HCT116 (cell line): ENCODE results near the gene CTNNA2.

Experiments
- CEBPB ChIP-seq: IDR thresholded peaks from 2 replicates; pipeline ENCODE4 v1.6.1; 2012; ENCODE audit warnings: low read depth
- EZH2 ChIP-seq: fragments of 200-600 bp; sonication (generic); IDR thresholded peaks from 2 replicates; pipeline ENCODE4 v1.6.1; 2017; ENCODE audit warnings: antibody characterized with exemption, mixed run types
- FOSL1 ChIP-seq: IDR thresholded peaks from 2 replicates; pipeline ENCODE4 v1.6.1; 2012; ENCODE audit warnings: low read depth
- JUND ChIP-seq: IDR thresholded peaks from 2 replicates; pipeline ENCODE4 v1.6.1; 2012
- POLR2A ChIP-seq: IDR thresholded peaks from 2 replicates; pipeline ENCODE4 v1.7.0; 2011; ENCODE audit warnings: borderline replicate concordance; ENCODE audit not compliant: insufficient read depth, insufficient read length; ENCODE audit errors: extremely low read depth
- POLR2AphosphoS5 ChIP-seq: IDR thresholded peaks from 2 replicates; pipeline ENCODE4 v1.6.1; 2011; ENCODE audit warnings: mild to moderate bottlenecking, low read depth, low read length, moderate library complexity
- TF ChIP-seq, protein P1 (sequence below), 3 experiments: fragments of 200-600 bp in 1 of 3; sonication (generic) in 1 of 3; IDR thresholded peaks in 2 of 3; conservative IDR thresholded peaks in 1 of 3; 2 replicates each; pipeline ENCODE4 v1.5.1; 2012 to 2017; ENCODE audit warnings: low read depth in 2 of 3, low read length in 2 of 3, antibody characterized with exemption in 1 of 3, borderline replicate concordance in 1 of 3, control low read depth in 1 of 3, mild to moderate bottlenecking in 1 of 3, mixed read lengths in 1 of 3, mixed run types in 1 of 3, moderate library complexity in 1 of 3; ENCODE audit not compliant: insufficient read depth in 1 of 3
- TF ChIP-seq, protein P2 (sequence below): IDR thresholded peaks from 2 replicates; pipeline ENCODE4 v1.6.1; 2012
- TF ChIP-seq, protein P3 (sequence below): IDR thresholded peaks from 2 replicates; pipeline ENCODE4 v1.6.1; 2012; ENCODE audit warnings: low read depth

GRCh38 chr2:79860228-79861058 lies 347.6 kb downstream of the CTNNA2 start:
- no peak for TF ChIP-seq POLR2A
- TF ChIP-seq, protein P1, sequence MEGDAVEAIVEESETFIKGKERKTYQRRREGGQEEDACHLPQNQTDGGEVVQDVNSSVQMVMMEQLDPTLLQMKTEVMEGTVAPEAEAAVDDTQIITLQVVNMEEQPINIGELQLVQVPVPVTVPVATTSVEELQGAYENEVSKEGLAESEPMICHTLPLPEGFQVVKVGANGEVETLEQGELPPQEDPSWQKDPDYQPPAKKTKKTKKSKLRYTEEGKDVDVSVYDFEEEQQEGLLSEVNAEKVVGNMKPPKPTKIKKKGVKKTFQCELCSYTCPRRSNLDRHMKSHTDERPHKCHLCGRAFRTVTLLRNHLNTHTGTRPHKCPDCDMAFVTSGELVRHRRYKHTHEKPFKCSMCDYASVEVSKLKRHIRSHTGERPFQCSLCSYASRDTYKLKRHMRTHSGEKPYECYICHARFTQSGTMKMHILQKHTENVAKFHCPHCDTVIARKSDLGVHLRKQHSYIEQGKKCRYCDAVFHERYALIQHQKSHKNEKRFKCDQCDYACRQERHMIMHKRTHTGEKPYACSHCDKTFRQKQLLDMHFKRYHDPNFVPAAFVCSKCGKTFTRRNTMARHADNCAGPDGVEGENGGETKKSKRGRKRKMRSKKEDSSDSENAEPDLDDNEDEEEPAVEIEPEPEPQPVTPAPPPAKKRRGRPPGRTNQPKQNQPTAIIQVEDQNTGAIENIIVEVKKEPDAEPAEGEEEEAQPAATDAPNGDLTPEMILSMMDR (IDR thresholded peaks at IDR 0.05 in 2 of 3, conservative IDR thresholded peaks at IDR 0.05 in 1 of 3; ENCODE audit: borderline replicate concordance in 1 of 3, insufficient read depth in 1 of 3, low read depth in 2 of 3, low read length in 2 of 3), result no peak; a peak in 1 of 6 replicates
- TF ChIP-seq, protein P2, sequence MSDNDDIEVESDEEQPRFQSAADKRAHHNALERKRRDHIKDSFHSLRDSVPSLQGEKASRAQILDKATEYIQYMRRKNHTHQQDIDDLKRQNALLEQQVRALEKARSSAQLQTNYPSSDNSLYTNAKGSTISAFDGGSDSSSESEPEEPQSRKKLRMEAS, result no peak
- TF ChIP-seq POLR2AphosphoS5, result no peak
- TF ChIP-seq EZH2, result no peak
- TF ChIP-seq JUND, result no peak
- TF ChIP-seq, protein P3, sequence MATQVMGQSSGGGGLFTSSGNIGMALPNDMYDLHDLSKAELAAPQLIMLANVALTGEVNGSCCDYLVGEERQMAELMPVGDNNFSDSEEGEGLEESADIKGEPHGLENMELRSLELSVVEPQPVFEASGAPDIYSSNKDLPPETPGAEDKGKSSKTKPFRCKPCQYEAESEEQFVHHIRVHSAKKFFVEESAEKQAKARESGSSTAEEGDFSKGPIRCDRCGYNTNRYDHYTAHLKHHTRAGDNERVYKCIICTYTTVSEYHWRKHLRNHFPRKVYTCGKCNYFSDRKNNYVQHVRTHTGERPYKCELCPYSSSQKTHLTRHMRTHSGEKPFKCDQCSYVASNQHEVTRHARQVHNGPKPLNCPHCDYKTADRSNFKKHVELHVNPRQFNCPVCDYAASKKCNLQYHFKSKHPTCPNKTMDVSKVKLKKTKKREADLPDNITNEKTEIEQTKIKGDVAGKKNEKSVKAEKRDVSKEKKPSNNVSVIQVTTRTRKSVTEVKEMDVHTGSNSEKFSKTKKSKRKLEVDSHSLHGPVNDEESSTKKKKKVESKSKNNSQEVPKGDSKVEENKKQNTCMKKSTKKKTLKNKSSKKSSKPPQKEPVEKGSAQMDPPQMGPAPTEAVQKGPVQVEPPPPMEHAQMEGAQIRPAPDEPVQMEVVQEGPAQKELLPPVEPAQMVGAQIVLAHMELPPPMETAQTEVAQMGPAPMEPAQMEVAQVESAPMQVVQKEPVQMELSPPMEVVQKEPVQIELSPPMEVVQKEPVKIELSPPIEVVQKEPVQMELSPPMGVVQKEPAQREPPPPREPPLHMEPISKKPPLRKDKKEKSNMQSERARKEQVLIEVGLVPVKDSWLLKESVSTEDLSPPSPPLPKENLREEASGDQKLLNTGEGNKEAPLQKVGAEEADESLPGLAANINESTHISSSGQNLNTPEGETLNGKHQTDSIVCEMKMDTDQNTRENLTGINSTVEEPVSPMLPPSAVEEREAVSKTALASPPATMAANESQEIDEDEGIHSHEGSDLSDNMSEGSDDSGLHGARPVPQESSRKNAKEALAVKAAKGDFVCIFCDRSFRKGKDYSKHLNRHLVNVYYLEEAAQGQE, result no peak
- no peak for TF ChIP-seq CEBPB
- TF ChIP-seq FOSL1, result no peak
